Activated CD8-positive, alpha-beta memory T cell treated with anti-CD3 and anti-CD28 coated beads for 48 hours (primary cell): ENCODE measurements around the gene TYMP.
"Not testable (repeated sequence)": the region's sequence is repeated elsewhere in the genome, so short reads cannot be mapped to it uniquely, and the experiment has no call there.

Source experiments
- DNase-seq, 3 experiments: peaks; one replicate each; pipeline ENCODE4 v3.0.0-alpha.2; 2020; ENCODE audit warnings: low read depth in 2 of 3, low spot score in 2 of 3

TYMP gene

GRCh38 chr22:50524676-50525103, 5.1 kb downstream of the TYMP start:
- no peak for DNase-seq

- no peak for DNase-seq
Measured at GRCh38 chr22:50523806-50524675, 5.8 kb downstream of the TYMP start.

- no peak for DNase-seq
Measured at GRCh38 chr22:50523458-50523805, 6.4 kb downstream of the TYMP start.

- DNase-seq = no peak
Measured at GRCh38 chr22:50522806-50523438, 6.9 kb downstream of the TYMP start.

GRCh38 chr22:50522208-50522805, 7.5 kb downstream of the TYMP start:
- DNase-seq = no peak

GRCh38 chr22:50521710-50522109, 8.1 kb downstream of the TYMP start:
- DNase-seq = no peak

- no peak for DNase-seq
Measured at GRCh38 chr22:50520826-50521453, 8.9 kb downstream of the TYMP start.

- DNase-seq = not testable (repeated sequence)
Measured at GRCh38 chr22:50520184-50520583, 9.6 kb downstream of the TYMP start.

- no peak for DNase-seq
Measured at GRCh38 chr22:50519151-50519550, 10.7 kb downstream of the TYMP start.

GRCh38 chr22:50518606-50519005, 11.2 kb downstream of the TYMP start:
- no peak for DNase-seq

GRCh38 chr22:50517495-50518260, 12.1 kb downstream of the TYMP start:
- no peak for DNase-seq

GRCh38 chr22:50516891-50517290, 12.9 kb downstream of the TYMP start:
- DNase-seq = no peak

GRCh38 chr22:50516068-50516467, 13.7 kb downstream of the TYMP start:
- no peak for DNase-seq

- DNase-seq = no peak
Measured at GRCh38 chr22:50513175-50513574, 16.6 kb downstream of the TYMP start.

GRCh38 chr22:50508897-50509296, 20.9 kb downstream of the TYMP start:
- no peak for DNase-seq

- DNase-seq = peak; percentile 98 to 99 (median 99)
Measured at GRCh38 chr22:50507991-50508884, 21.6 kb downstream of the TYMP start, which contains the start of gene NCAPH2. Gene NCAPH2, plus strand, starts transcription at chr22:50508224. Its CDS starts 114 bp downstream, at chr22:50508338.

GRCh38 chr22:50507421-50507990, 22.3 kb downstream of the TYMP start, which contains the start of gene LMF2:
Gene LMF2, minus strand, starts transcription at chr22:50507702. Its CDS starts 27 bp downstream, at chr22:50507675.
- peak; percentile 82 to 92 (median 86) for DNase-seq

GRCh38 chr22:50506611-50507420, 23.0 kb downstream of the TYMP start:
- no peak for DNase-seq
